Subcutaneous adipose tissue (tissue), 4 donors: ENCODE results near the gene R3HDM1. TPM values are rescaled to one million over a fixed set of nuclear protein-coding genes. Genes with fewer than 3 reads are reported as not detected.

ENCODE experiments used
- total RNA-seq, 4 donors: library from RNA; depleted of rRNA; stranded (reverse); fragments of >200 nt; gene quantifications; one replicate each; pipeline ENCODE4 v1.1.0, GENCODE V29; 2016
- TF ChIP-seq, protein P1 (sequence below): fragments of 450-650 bp; IDR thresholded peaks from one replicate; pipeline ENCODE4 v1.5.1; 2016; ENCODE audit warnings: low read depth, mild to moderate bottlenecking, control low read depth, antibody characterized with exemption, moderate library complexity

The R3HDM1 gene
- total RNA-seq, 4 donors from 2014 or later, result 12.3 to 23.0 (median 18.1) TPM

DNA sequence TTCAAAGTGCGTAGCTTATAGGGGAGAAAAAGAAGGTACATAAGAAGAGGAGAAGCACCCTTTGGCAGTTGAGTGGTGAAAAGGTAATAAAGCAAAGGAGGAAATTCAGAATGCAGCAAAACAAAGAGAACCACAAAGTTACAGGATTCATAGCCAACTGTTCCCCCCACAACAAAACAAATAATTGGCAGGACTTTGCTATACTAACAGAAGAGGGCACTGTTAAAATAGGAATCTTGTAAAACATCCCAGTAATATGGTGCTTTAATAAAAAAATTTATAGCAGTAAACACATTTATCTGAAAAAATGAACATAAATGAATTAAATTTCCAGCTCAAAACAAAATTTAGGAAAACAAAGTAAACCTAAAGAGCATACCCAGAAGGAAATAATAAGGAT is 42.3 kb downstream of the R3HDM1 start:
- TF ChIP-seq, protein P1, sequence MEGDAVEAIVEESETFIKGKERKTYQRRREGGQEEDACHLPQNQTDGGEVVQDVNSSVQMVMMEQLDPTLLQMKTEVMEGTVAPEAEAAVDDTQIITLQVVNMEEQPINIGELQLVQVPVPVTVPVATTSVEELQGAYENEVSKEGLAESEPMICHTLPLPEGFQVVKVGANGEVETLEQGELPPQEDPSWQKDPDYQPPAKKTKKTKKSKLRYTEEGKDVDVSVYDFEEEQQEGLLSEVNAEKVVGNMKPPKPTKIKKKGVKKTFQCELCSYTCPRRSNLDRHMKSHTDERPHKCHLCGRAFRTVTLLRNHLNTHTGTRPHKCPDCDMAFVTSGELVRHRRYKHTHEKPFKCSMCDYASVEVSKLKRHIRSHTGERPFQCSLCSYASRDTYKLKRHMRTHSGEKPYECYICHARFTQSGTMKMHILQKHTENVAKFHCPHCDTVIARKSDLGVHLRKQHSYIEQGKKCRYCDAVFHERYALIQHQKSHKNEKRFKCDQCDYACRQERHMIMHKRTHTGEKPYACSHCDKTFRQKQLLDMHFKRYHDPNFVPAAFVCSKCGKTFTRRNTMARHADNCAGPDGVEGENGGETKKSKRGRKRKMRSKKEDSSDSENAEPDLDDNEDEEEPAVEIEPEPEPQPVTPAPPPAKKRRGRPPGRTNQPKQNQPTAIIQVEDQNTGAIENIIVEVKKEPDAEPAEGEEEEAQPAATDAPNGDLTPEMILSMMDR, result no peak

DNA sequence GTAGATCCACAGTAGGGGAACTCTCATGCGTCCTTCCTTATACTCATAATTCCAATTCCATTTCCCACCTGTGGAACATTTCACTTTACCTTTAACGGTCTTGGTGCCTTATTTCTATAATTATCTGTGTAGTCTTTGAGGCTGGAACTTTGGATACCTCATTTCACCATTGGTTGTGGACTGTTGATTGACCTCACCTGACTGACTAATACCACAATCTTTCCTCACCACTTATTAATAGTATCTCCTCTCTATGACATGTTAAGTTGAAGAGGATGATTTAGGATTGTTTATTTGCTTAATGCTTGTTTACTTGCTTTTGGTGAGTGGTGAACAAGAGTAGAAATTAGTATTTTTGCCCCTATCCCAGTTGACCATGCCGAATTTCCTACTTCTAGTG is 50.0 kb downstream of the R3HDM1 start:
- TF ChIP-seq, protein P1, result no peak

DNA sequence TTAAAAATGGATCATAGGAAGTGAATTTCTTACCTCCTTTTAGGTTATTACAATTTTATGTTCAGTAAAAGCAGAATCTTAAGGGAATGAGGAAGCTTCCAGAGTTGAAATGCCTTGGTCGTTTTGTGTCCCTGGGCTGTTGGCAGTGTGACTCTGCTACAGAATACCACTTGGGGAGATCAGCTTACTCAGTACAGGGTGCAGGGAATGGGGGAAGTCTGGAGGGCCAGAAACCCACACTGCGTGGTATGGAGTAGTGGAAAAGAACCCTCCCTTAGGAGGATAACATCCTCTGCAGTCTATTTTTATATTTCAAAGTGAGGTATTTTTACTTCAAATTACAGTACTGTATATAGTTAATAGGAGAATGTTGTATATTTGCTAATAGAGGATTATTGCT is 51.1 kb downstream of the R3HDM1 start:
- TF ChIP-seq, protein P1, result no peak

DNA sequence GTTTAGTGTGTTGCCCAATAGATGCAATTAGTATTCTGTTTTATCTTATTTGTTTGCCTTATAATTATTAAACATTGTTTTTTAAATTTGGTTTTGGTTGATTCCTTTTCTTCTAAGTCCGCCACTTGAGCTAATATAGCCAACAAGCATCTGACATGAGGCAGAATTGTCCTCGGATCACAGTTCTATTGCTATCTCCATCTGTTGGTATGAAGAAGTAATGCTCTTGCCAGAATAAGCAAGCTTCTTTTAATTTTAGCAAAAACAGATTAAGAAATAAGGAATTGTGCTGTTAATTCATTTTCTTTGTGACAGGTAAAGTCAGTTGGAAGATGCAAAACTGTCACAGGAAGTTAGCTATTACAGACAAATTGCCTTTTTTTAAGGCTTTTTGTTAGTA is 54.3 kb downstream of the R3HDM1 start:
- TF ChIP-seq, protein P1, result no peak

DNA sequence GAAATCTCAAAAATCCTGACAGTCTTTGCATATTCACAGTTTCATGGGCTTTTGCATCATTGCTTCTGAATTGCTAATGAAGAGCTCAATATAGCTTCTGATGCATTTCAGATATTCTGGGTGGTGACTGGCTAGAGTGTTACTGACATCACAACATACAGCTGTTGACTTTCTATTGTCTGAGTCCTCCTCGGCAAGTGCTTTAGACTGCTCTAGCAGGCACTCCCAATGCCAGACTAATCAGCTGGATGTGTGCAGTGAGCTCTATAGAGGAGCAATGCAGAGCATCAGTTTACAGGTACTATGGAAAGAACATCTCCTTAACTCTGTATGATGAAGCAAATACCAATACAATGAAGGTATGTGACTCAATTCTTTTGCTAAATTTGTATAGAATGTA is 54.9 kb downstream of the R3HDM1 start:
- TF ChIP-seq, protein P1, result no peak

DNA sequence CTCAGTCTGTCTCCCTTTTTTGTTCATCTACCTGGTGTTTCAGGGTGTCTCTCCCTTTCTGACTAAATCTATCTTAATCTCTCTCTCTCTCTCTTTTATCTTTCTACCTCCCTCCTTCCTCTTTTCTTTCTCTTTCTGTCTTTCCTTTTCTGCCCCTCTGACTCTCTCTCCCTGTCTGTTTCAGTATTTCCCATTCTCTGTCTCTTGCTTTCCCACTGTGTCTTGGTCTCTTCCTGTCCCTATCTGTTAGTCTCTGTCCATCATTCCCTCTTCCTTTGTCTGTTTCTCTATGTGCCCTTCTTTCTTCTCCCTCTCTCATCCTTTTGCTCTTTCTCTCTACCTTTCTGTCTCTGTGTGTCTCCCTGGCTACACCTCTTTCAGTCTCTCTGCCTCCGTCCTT is 56.7 kb downstream of the R3HDM1 start:
- TF ChIP-seq, protein P1, result no peak

DNA sequence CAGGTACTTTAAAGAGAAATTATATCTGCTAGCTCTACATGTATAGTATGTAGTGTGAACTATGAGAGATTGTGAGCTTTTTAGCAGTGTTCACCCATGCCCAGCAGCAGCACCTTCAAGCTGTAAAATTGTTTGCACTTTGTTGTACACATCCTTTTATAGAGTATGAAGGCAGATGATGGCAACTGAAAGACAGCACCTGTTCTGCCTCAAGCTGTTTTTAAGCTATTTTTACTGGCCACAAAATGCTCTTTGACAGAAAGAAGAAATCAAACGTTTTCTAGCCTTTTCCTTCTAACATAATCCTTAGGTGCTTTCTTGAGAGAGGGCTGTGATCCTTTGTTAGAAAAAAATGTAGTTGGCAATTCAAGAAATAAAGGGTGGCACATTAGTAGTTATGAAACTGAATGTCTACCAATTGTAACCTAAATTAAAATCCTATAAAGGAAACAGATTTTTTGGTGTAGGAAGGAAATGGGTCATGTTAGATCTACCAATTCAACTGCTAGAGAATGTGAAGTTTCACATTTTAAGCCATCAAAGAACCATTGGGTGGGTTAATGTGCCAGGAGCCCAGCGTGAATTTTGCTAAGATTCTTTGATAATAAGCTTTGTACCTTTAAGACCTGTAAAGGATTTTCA is 59.5 kb downstream of the R3HDM1 start:
- TF ChIP-seq, protein P1, result no peak
